Glutamatergic neuron (in vitro differentiated cells): ENCODE measurements around the gene TNF. TPM values are rescaled to one million over a fixed set of nuclear protein-coding genes. Genes with fewer than 3 reads are reported as not detected.

ENCODE experiments used
- DNase-seq: peaks from one replicate; pipeline ENCODE4 v3.0.0; 2022
- H3K27ac Mint-ChIP-seq: one replicate; pipeline ENCODE4 v1.8.0; 2020; ENCODE audit warnings: mild to moderate bottlenecking, mixed read lengths, inconsistent platforms; ENCODE audit not compliant: unreplicated experiment
- H3K27me3 Mint-ChIP-seq: one replicate; pipeline ENCODE4 v1.8.0; 2020; ENCODE audit warnings: mild to moderate bottlenecking, moderate library complexity, mixed read lengths, inconsistent platforms; ENCODE audit not compliant: unreplicated experiment
- H3K36me3 Mint-ChIP-seq: one replicate; pipeline ENCODE4 v1.8.0; 2020; ENCODE audit warnings: mild to moderate bottlenecking, mixed read lengths, inconsistent platforms; ENCODE audit not compliant: unreplicated experiment
- H3K4me1 Mint-ChIP-seq: one replicate; pipeline ENCODE4 v1.8.0; 2020; ENCODE audit warnings: mild to moderate bottlenecking, low read depth, mixed read lengths, inconsistent platforms; ENCODE audit not compliant: unreplicated experiment
- H3K4me3 Mint-ChIP-seq: one replicate; pipeline ENCODE4 v1.8.0; 2020; ENCODE audit warnings: mild to moderate bottlenecking, mixed read lengths, inconsistent platforms; ENCODE audit not compliant: unreplicated experiment
- H3K9me3 Mint-ChIP-seq: one replicate; pipeline ENCODE4 v1.8.0; 2020; ENCODE audit warnings: mild to moderate bottlenecking, moderate library complexity, mixed read lengths, inconsistent platforms; ENCODE audit not compliant: unreplicated experiment
- total RNA-seq: library from RNA; stranded (reverse); fragmentation: NEBNext Ultra II Directional; extraction: Animal tissue kit (Norgen Biotek cat#: 25700); gene quantifications from one replicate; pipeline ENCODE4 v1.2.1, GENCODE V29; 2021; ENCODE audit not compliant: unreplicated experiment
- TF ChIP-seq, protein P1 (sequence below): fragments of 200-600 bp; sonication (generic); IDR thresholded peaks from one replicate; pipeline ENCODE4 v1.5.0; 2021; ENCODE audit not compliant: partially characterized antibody, unreplicated experiment

TNF gene
- total RNA-seq, 1 donor from 2014 or later = not detected

DNA sequence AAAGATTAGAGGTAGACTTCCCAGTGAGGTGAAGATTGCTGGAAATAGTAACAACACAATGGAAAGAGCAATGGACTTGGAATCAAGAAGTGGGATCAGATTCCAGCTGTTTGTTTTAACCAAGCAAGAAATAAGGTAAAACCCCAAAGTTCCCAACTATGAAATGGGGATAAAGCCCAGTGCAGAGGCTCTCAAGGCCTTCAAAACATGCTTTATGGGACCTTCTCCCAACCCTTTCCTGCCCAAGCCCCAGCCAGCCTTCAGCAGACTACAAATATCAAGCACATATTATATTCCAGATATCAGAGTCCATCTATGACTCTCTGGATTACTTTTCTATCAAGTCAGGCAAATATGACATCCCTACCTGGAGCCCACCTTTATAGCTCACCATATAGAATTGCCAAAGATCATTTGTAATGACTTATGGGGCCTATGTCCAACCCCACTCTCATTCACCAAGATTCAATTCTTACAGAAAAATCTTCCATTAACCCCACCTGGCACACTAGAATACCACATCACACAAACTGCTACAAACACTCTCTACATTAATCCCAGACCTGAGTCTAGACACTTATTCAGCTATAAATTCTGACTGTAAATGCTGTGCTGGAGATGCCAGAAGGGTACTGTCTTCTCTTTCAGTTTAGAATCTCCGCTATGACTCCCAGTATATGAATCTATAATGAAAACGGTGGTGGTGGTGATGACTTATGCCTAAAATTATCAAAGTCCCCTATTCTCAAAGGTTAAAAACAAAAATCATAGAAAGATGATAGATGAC is 39.6 kb upstream of the TNF start:
- peaks cover 15% of the 10 kb centered on the region for H3K9me3 Mint-ChIP-seq
- H3K4me1 Mint-ChIP-seq = peaks cover 25% of the 10 kb centered on the region
- peak overlapping the region; percentile 7 for H3K4me3 Mint-ChIP-seq
- TF ChIP-seq, protein P1, sequence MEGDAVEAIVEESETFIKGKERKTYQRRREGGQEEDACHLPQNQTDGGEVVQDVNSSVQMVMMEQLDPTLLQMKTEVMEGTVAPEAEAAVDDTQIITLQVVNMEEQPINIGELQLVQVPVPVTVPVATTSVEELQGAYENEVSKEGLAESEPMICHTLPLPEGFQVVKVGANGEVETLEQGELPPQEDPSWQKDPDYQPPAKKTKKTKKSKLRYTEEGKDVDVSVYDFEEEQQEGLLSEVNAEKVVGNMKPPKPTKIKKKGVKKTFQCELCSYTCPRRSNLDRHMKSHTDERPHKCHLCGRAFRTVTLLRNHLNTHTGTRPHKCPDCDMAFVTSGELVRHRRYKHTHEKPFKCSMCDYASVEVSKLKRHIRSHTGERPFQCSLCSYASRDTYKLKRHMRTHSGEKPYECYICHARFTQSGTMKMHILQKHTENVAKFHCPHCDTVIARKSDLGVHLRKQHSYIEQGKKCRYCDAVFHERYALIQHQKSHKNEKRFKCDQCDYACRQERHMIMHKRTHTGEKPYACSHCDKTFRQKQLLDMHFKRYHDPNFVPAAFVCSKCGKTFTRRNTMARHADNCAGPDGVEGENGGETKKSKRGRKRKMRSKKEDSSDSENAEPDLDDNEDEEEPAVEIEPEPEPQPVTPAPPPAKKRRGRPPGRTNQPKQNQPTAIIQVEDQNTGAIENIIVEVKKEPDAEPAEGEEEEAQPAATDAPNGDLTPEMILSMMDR = no peak
- no peak overlapping the region for H3K27ac Mint-ChIP-seq
- DNase-seq = no peak
- peaks cover 20% of the 10 kb centered on the region for H3K36me3 Mint-ChIP-seq
- H3K27me3 Mint-ChIP-seq = peaks cover 9% of the 10 kb centered on the region

DNA sequence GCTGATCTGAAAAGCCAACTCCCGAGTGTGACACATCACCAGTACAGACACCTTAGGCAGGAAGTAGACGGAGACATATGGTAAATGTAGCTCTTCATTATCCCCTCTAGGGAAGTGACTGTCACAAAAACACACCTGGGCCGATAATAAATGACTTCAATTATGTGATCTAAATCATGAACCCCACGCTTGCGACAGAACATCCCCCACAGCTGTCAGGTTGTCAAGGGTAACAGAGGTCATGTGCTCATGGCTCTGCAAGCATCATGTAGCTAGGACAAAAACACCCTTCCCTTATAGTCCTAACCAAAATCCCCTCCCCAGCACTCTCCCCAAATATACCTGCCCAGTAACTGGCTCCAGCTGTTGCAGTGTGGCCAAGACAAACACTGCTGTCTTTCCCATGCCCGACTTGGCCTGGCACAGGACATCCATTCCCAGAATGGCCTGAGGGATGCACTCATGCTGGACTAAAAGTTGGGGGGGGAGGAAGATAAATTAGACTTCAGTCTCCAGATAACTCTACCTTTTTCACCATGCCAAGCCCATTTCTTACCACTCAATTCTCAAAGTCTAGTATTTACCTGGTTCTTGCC is 36.5 kb upstream of the TNF start:
- H3K9me3 Mint-ChIP-seq = peaks cover 17% of the 10 kb centered on the region
- H3K27ac Mint-ChIP-seq = peak overlapping the region; percentile 84
- peaks cover 20% of the 10 kb centered on the region for H3K36me3 Mint-ChIP-seq
- H3K4me1 Mint-ChIP-seq = peaks cover 32% of the 10 kb centered on the region
- peaks cover 11% of the 10 kb centered on the region for H3K27me3 Mint-ChIP-seq
- no peak for DNase-seq
- TF ChIP-seq, protein P1 = no peak
- H3K4me3 Mint-ChIP-seq = peak overlapping the region; percentile 100

DNA sequence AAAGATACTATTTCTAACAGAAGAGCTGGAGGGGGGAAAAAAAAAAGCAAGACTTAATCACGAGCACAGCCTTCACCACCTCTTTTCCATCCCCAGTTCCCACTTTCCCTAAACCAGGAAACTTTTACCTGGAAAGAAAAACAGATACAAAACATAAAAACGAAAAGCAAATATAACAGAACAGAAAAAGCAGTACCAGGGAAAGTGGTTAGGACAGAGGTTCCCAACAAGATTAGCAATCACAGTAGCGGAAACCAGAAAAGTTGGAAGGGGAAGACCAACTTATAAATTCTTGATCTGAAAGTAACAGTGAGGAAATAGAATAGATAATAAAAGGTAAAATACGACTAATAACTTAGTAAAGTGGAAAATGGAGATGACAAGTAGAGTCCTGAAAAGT is 34.7 kb upstream of the TNF start:
- DNase-seq = no peak
- Mint-ChIP-seq H3K27ac (peak overlapping the region; percentile 100), H3K4me3 (peak overlapping the region; percentile 100), H3K4me1 (peaks cover 40% of the 10 kb centered on the region), H3K36me3 (peaks cover 20% of the 10 kb centered on the region), H3K9me3 (peaks cover 20% of the 10 kb centered on the region), H3K27me3 (peaks cover 10% of the 10 kb centered on the region)
- TF ChIP-seq, protein P1 = no peak

DNA sequence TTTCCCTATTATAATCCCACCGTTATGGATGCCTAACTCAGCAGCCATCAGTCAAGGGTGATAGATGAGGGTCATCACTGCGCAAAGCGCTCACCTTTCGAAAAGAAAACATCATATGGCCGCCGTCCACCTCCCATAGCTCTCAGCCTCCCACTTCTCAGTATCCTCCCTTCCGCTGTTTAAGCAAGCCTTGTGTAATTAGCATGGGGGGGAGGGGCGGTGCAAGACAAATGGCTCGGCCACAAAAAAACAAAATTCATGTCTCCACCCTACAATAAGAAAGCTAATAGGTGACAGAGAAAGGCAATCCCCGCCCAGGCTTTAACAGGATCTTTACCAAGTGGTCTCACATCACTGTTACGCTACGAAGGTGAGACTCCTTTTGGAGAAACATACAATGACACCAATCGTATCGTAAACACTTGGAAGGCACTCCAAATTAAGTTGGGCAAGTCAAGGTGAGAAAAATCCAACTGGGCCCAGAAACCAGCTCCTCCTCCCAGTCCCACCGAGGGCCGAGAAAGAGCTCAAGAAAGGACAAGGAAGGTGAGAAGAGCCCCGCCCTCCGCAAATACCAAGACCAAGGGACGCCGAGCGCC is 34.2 kb upstream of the TNF start:
- H3K4me3 Mint-ChIP-seq = peak overlapping the region; percentile 100
- H3K36me3 Mint-ChIP-seq = peaks cover 20% of the 10 kb centered on the region
- peaks cover 40% of the 10 kb centered on the region for H3K4me1 Mint-ChIP-seq

More for the DNA sequence above, 34.2 kb upstream of the TNF start:
- Mint-ChIP-seq H3K9me3 (peaks cover 22% of the 10 kb centered on the region), H3K27ac (peak overlapping the region; percentile 100), H3K27me3 (peaks cover 13% of the 10 kb centered on the region)
- TF ChIP-seq, protein P1 = no peak
- peak; percentile 28 for DNase-seq
